ENCODE data around the gene ATP5ME.

DNA sequence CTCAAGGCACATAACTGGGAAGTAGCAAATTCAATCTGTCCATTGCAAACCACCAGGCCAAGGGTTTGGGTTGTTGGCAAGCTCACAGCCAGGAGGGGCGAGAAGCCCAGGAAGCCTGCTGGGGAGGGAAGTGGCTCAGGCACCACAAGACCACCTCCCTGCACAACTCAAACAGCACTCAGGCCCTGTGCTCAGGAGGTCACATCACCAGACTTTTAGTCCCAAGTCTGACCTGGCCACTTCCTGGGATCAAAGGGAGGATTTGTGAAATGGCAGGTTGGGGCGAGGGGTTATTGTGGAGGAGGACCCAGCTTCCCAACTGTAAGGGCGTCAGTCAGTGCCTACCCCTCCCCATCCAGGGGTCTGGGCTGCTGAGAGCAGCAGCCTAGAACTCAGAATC, 2.3 kb downstream of the ATP5ME start:
- TF ChIP-seq CTCF (IDR thresholded peaks at IDR 0.05; ENCODE audit: low read depth, low read length, poor library complexity, severe bottlenecking) (no peak), EZH2phosphoT487 (IDR thresholded peaks at IDR 0.05; ENCODE audit: borderline replicate concordance, low read length) (no peak)

All from DOHH2 (cell line).